A673 (cell line): Measurements from ENCODE around the gene SYNPO. TPM values are rescaled to one million over a fixed set of nuclear protein-coding genes. Genes with fewer than 3 reads are reported as not detected.
A peak's percentile ranks its signal among the peaks of the same experiment; 100 is the strongest.

Experiments used
- BruUV-seq: library from RNA; stranded (reverse); fragments of 400-500 nt; replicated peaks from 2 replicates; lab custom pipeline; 2021; lab: Mats Ljungman, UMichigan
- CTCF ChIA-PET: fragments of 300-600 bp; sonication (Branson Sonifier 250); formaldehyde crosslinking; loops from one replicate; lab custom pipeline; 2022; ENCODE audit warnings: antibody characterized with exemption; lab: Charles Lee
- POLR2A ChIA-PET: fragments of 300-600 bp; sonication (Branson Sonifier 250); formaldehyde crosslinking; loops from one replicate; lab custom pipeline; 2022; ENCODE audit warnings: antibody characterized with exemption; ENCODE audit not compliant: low non-redundant PET; lab: Charles Lee
- DNase-seq: peaks from one replicate; pipeline ENCODE4 v3.0.0-alpha.2; 2015; ENCODE audit warnings: low spot score
- H3K27ac ChIP-seq: fragments of 200-600 bp; sonication (generic); 2 replicates; pipeline ENCODE4 v1.5.1; 2016; ENCODE audit warnings: mixed run types, low read depth, mild to moderate bottlenecking, mixed read lengths, antibody characterized with exemption, low read length; ENCODE audit not compliant: poor library complexity, severe bottlenecking
- H3K27me3 ChIP-seq: fragments of 200-600 bp; sonication (generic); replicated peaks from 2 replicates; pipeline ENCODE4 v1.6.1; 2017; ENCODE audit warnings: mixed run types, low read depth, mild to moderate bottlenecking, mixed read lengths, antibody characterized with exemption, low read length; ENCODE audit not compliant: insufficient read depth, poor library complexity
- H3K36me3 ChIP-seq: fragments of 200-600 bp; sonication (generic); 2 replicates; pipeline ENCODE4 v1.6.1; 2016; ENCODE audit warnings: mixed run types, mild to moderate bottlenecking, mixed read lengths, antibody characterized with exemption, low read length; ENCODE audit not compliant: insufficient read depth, poor library complexity, severe bottlenecking
- H3K4me1 ChIP-seq: fragments of 200-600 bp; sonication (generic); 2 replicates; pipeline ENCODE4 v1.6.1; 2017; ENCODE audit warnings: mixed run types, mild to moderate bottlenecking, mixed read lengths, antibody characterized with exemption, low read length; ENCODE audit not compliant: insufficient read depth, poor library complexity, severe bottlenecking
- H3K4me3 ChIP-seq: fragments of 200-600 bp; sonication (generic); 2 replicates; pipeline ENCODE4 v1.5.1; 2016; ENCODE audit warnings: low read depth, mixed run types, mild to moderate bottlenecking, mixed read lengths, low read length; ENCODE audit not compliant: poor library complexity, severe bottlenecking
- H3K9me3 ChIP-seq: fragments of 200-600 bp; sonication (generic); 2 replicates; pipeline ENCODE4 v1.6.1; 2016; ENCODE audit warnings: mixed run types, low read depth, mild to moderate bottlenecking, mixed read lengths, antibody characterized with exemption, low read length; ENCODE audit not compliant: poor library complexity, severe bottlenecking
- EZH2 ChIP-seq: fragments of 200-600 bp; sonication (generic); IDR thresholded peaks from 2 replicates; pipeline ENCODE4 v1.6.1; 2017; ENCODE audit warnings: borderline replicate concordance, low read depth, mild to moderate bottlenecking, mixed read lengths, antibody characterized with exemption, low read length; ENCODE audit not compliant: poor library complexity, severe bottlenecking
- intact Hi-C: fragments of 100-400 bp; cut with micrococcal nuclease; formaldehyde crosslinking; loops from one replicate; pipeline ENCODE4 v1.10.0; 2022; ENCODE audit not compliant: unreplicated experiment
- total RNA-seq: library from RNA; stranded (reverse); gene quantifications from 2 replicates; pipeline ENCODE4 v1.2.3, GENCODE V29; 2021
- TF ChIP-seq, protein P1 (sequence below): fragments of 300-800, 200-600 bp; sonication (generic); conservative IDR thresholded peaks from 2 replicates; pipeline ENCODE4 v1.5.1; 2017; ENCODE audit warnings: low read depth, mild to moderate bottlenecking, antibody characterized with exemption, low read length, moderate library complexity, mixed read lengths

The SYNPO gene
- total RNA-seq, 1 experiment from 2014 or later = 7.6 TPM

- BruUV-seq = no TSS peak
- TF ChIP-seq, protein P1, sequence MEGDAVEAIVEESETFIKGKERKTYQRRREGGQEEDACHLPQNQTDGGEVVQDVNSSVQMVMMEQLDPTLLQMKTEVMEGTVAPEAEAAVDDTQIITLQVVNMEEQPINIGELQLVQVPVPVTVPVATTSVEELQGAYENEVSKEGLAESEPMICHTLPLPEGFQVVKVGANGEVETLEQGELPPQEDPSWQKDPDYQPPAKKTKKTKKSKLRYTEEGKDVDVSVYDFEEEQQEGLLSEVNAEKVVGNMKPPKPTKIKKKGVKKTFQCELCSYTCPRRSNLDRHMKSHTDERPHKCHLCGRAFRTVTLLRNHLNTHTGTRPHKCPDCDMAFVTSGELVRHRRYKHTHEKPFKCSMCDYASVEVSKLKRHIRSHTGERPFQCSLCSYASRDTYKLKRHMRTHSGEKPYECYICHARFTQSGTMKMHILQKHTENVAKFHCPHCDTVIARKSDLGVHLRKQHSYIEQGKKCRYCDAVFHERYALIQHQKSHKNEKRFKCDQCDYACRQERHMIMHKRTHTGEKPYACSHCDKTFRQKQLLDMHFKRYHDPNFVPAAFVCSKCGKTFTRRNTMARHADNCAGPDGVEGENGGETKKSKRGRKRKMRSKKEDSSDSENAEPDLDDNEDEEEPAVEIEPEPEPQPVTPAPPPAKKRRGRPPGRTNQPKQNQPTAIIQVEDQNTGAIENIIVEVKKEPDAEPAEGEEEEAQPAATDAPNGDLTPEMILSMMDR = no peak
- TF ChIP-seq EZH2 = no peak
- ChIA-PET CTCF (no interaction called here), POLR2A (no interaction called here)
- H3K36me3 ChIP-seq = no peaks in the 10 kb centered on the region
- H3K27ac ChIP-seq = peak overlapping the region; percentile 37
- H3K4me3 ChIP-seq = no peak overlapping the region
- DNase-seq = peak; percentile 86
- H3K4me1 ChIP-seq = peaks cover 39% of the 10 kb centered on the region
- no peaks in the 10 kb centered on the region for H3K9me3 ChIP-seq
- no peaks in the 10 kb centered on the region for H3K27me3 ChIP-seq
- intact Hi-C loops = no loop called here
These were observed 44.1 kb upstream of the SYNPO start for GRCh38 chr5:150596313-150596712.

GRCh38 chr5:150596826-150597225 lies 43.6 kb upstream of the SYNPO start:
- CTCF ChIA-PET = no interaction called here
- Histone ChIP-seq H3K4me3 (no peak overlapping the region), H3K9me3 (no peaks in the 10 kb centered on the region), H3K27ac (peak overlapping the region; percentile 8), H3K36me3 (no peaks in the 10 kb centered on the region), H3K27me3 (no peaks in the 10 kb centered on the region), H3K4me1 (peaks cover 44% of the 10 kb centered on the region)
- no TSS peak for BruUV-seq
- peak; percentile 41 for DNase-seq
- intact Hi-C loops = no loop called here
- POLR2A ChIA-PET = no interaction called here
- TF ChIP-seq EZH2 = no peak
- TF ChIP-seq, protein P1 = no peak

DNA sequence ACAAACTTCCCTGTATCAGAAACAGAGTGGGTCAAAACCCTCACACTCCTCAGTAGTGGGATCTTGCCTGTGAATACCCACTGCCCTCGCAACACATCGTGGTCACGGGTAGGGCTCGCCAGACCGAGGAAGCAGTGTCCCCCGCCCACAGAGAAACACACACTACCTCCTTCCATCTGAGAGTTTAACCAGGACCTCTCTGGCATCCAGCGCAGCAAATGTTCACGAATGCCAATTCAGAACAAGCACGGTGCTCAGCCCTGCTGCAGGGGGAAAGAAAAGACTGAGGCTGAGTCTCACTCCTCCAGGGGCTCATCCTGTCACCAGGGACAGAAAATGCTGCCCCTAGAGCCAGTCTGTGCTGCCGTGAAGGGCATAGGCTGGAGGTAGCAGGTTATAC lies 42.5 kb upstream of the SYNPO start:
- Histone ChIP-seq H3K27me3 (no peaks in the 10 kb centered on the region), H3K4me1 (peaks cover 46% of the 10 kb centered on the region), H3K27ac (no peak overlapping the region), H3K36me3 (no peaks in the 10 kb centered on the region), H3K9me3 (no peaks in the 10 kb centered on the region), H3K4me3 (no peak overlapping the region)
- ChIA-PET POLR2A (no interaction called here), CTCF (interaction anchor here (0.7 kb wide), 1 partner anchor 36 kb away, joined by 5 read pairs; no protein-coding TSS in a partner anchor)
- intact Hi-C loops = no loop called here
- TF ChIP-seq, protein P1 = no peak
- TF ChIP-seq EZH2 = no peak
- DNase-seq = no peak
- no TSS peak for BruUV-seq
